Sigmoid colon (tissue), 7 donors: ENCODE data around the gene MAST4. TPM values are rescaled to one million over a fixed set of nuclear protein-coding genes. Genes with fewer than 3 reads are reported as not detected.

Experiments used
- DNase-seq: peaks from one replicate; pipeline ENCODE4 v3.0.0-alpha.2; 2019
- H3K27ac ChIP-seq, 4 donors: fragments of 200-600 bp; sonication (generic); one replicate each; pipeline ENCODE4 v1.5.1; 2016 to 2019; ENCODE audit warnings: mild to moderate bottlenecking in 1 of 4
- H3K27me3 ChIP-seq, 3 donors: fragments of 200-600 bp; sonication (generic); one replicate each; pipeline ENCODE4 v1.5.1; 2019; ENCODE audit warnings: mild to moderate bottlenecking in 1 of 3
- H3K36me3 ChIP-seq, 4 donors: fragments of 200-600 bp; sonication (generic); one replicate each; pipeline ENCODE4 v1.5.1; 2016 to 2019
- H3K4me1 ChIP-seq, 4 donors: fragments of 200-600 bp; sonication (generic); one replicate each; pipeline ENCODE4 v1.5.1; 2017 to 2019
- H3K4me3 ChIP-seq, 4 donors: fragments of 200-600 bp; sonication (generic); one replicate each; pipeline ENCODE4 v1.5.1; 2017 to 2019; ENCODE audit warnings: mild to moderate bottlenecking in 2 of 4, moderate library complexity in 1 of 4
- H3K9me3 ChIP-seq, 4 donors: fragments of 200-600 bp in 3 of 4; sonication (generic) in 3 of 4; one replicate each; pipeline versions ENCODE4 v1.5.1 to v1.6.1; 2013 to 2019
- EP300 ChIP-seq, 4 donors: sonication (generic); formaldehyde crosslinking; IDR thresholded peaks; one replicate each; pipeline ENCODE4 v1.6.1; 2017; ENCODE audit warnings: antibody characterized with exemption in 4 of 4
- POLR2A ChIP-seq, 2 donors: fragments of 450-650 bp; IDR thresholded peaks; one replicate each; pipeline ENCODE4 v1.6.1; 2016; ENCODE audit warnings: antibody characterized with exemption in 2 of 2, mild to moderate bottlenecking in 2 of 2, moderate library complexity in 2 of 2
- POLR2AphosphoS5 ChIP-seq, 4 donors: sonication (generic); formaldehyde crosslinking; IDR thresholded peaks; one replicate each; pipeline ENCODE4 v1.6.1; 2017; ENCODE audit warnings: antibody characterized with exemption in 4 of 4
- WGBS, 2 donors: extraction: QIAGEN DNeasy Blood & Tissue Kit; methylation state at CpG; one replicate each; pipeline ENCODE4 v1.1.7; 2013; 5-methylcytosine and 5-hydroxymethylcytosine counted together
- intact Hi-C: fragments of 100-400 bp; cut with DNase I; formaldehyde crosslinking; loops from one replicate; pipeline ENCODE4 v1.15.1; 2023
- polyA plus RNA-seq, 3 donors: library from polyadenylated mRNA; stranded (reverse); fragments of 200-250 nt; gene quantifications; one replicate each; pipeline ENCODE4 v1.2.3, GENCODE V29; 2013
- total RNA-seq, 4 donors: library from RNA; depleted of rRNA; stranded (reverse); fragments of >200 nt; gene quantifications; one replicate each; pipeline ENCODE4 v1.1.0, GENCODE V29; 2016
- TF ChIP-seq, protein P1 (sequence below), 4 experiments: fragments of 450-650 bp in 3 of 4; fragments of 200-600 bp in 1 of 4; IDR thresholded peaks; one replicate each; pipeline ENCODE4 v1.5.1; 2016 to 2019; ENCODE audit warnings: antibody characterized with exemption in 4 of 4, mild to moderate bottlenecking in 3 of 4, moderate library complexity in 2 of 4
- donor health status: healthy with polysubstance abuse.
- donor health status: Bipolar disorder and iron deficiency.
- donor health status: healthy.

Gene MAST4
- total and polyA plus RNA-seq, 7 donors: 1.6 to 30.7 (median 15.7) TPM

DNA sequence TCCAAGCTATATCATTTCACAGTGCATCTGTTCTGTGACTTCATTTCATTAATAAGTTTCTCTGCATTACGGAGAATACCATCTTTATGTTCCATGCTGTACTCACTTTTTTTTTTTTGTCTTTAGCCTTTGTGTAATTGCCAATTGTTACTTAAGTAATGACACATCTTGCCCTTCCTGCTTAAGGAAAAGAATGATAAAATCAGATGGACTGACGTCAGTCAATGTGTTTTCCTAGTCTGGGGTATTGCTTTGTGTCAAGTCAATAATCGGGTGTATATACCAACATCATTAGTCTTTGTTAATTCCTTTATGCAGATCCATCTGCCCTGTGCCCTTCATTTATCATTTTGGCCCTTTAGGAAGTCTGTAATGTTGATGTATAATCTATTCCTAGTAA, 466.9 kb downstream of the MAST4 start:
- Histone ChIP-seq H3K4me1 (peaks cover 0 to 10% (median 0%) of the 10 kb centered on the region in 4 donors), H3K9me3 (no peaks in the 10 kb centered on the region), H3K4me3 (no peak overlapping the region), H3K36me3 (no peaks in the 10 kb centered on the region), H3K27me3 (no peaks in the 10 kb centered on the region), H3K27ac (no peak overlapping the region)
- DNase-seq: no peak
- TF ChIP-seq EP300 (IDR thresholded peaks at IDR 0.05): no peak
- TF ChIP-seq POLR2A (IDR thresholded peaks at IDR 0.05): no peak
- TF ChIP-seq, protein P1, sequence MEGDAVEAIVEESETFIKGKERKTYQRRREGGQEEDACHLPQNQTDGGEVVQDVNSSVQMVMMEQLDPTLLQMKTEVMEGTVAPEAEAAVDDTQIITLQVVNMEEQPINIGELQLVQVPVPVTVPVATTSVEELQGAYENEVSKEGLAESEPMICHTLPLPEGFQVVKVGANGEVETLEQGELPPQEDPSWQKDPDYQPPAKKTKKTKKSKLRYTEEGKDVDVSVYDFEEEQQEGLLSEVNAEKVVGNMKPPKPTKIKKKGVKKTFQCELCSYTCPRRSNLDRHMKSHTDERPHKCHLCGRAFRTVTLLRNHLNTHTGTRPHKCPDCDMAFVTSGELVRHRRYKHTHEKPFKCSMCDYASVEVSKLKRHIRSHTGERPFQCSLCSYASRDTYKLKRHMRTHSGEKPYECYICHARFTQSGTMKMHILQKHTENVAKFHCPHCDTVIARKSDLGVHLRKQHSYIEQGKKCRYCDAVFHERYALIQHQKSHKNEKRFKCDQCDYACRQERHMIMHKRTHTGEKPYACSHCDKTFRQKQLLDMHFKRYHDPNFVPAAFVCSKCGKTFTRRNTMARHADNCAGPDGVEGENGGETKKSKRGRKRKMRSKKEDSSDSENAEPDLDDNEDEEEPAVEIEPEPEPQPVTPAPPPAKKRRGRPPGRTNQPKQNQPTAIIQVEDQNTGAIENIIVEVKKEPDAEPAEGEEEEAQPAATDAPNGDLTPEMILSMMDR (IDR thresholded peaks at IDR 0.05): no peak
- no peak for TF ChIP-seq POLR2AphosphoS5 (IDR thresholded peaks at IDR 0.05)
- intact Hi-C loops: no loop called here
- WGBS, 2 donors: 93% methylated on average over 3 of the region's 3 CpGs

DNA sequence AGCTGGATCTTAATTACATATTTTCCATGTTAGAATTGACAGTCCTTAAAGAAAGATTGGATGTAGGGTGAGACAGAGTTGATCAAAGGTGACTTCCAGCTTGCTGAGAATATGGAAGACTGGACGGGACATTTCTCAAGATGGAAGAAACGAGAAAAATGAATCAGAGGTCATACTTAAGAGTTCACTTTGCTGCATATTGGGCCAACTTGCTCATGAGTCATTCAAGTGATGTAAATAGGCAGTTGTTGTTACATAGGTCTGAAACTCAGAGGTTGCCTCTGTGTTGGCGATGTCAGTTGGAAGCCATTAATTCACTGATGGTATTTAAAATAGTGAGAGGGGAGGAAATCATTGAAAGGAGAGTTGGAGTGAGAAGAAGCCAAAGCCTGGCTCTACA, 467.6 kb downstream of the MAST4 start:
- Histone ChIP-seq H3K36me3 (no peaks in the 10 kb centered on the region), H3K9me3 (no peaks in the 10 kb centered on the region), H3K4me1 (peaks cover 0 to 10% (median 0%) of the 10 kb centered on the region in 4 donors), H3K27me3 (no peaks in the 10 kb centered on the region), H3K4me3 (no peak overlapping the region), H3K27ac (no peak overlapping the region)
- intact Hi-C loops: no loop called here
- TF ChIP-seq EP300 (IDR thresholded peaks at IDR 0.05) (no peak), POLR2AphosphoS5 (IDR thresholded peaks at IDR 0.05) (no peak), POLR2A (IDR thresholded peaks at IDR 0.05) (no peak)
- TF ChIP-seq, protein P1 (IDR thresholded peaks at IDR 0.05): no peak
- WGBS, 2 donors: 93 to 96% methylated on average over 3 of the region's 3 CpGs
- no peak for DNase-seq

DNA sequence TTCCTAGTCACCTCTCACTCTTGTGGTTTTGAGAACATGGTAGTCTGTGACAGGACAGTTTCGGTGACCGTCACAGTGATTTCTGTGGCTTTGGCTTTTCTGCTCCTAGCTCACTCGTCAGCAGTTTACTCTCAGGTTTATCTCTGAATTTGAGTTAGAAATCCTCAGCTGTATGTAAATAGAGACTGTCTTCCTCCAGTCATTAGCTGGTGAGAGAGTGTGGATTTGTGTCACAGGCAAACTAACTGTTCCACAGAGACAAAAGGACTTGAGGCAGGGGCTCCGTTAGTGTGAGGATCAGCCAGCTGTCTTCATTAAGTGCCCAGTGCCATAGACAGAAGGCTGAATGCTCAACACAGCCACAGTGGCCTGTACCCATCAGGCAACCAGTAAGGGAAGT, 469.0 kb downstream of the MAST4 start:
- 69 to 81% methylated on average over 4 of the region's 4 CpGs for WGBS, 2 donors
- peaks cover 0 to 4% (median 0%) of the 10 kb centered on the region in 4 donors for H3K4me1 ChIP-seq
- H3K4me3 ChIP-seq: no peak overlapping the region
- no peaks in the 10 kb centered on the region for H3K27me3 ChIP-seq
- TF ChIP-seq EP300 (IDR thresholded peaks at IDR 0.05) (no peak), POLR2AphosphoS5 (IDR thresholded peaks at IDR 0.05) (no peak), POLR2A (IDR thresholded peaks at IDR 0.05) (no peak)
- TF ChIP-seq, protein P1 (IDR thresholded peaks at IDR 0.05): no peak
- H3K36me3 ChIP-seq: no peaks in the 10 kb centered on the region
- no peak overlapping the region for H3K27ac ChIP-seq
- intact Hi-C loops: no loop called here
- no peaks in the 10 kb centered on the region for H3K9me3 ChIP-seq
- no peak for DNase-seq

DNA sequence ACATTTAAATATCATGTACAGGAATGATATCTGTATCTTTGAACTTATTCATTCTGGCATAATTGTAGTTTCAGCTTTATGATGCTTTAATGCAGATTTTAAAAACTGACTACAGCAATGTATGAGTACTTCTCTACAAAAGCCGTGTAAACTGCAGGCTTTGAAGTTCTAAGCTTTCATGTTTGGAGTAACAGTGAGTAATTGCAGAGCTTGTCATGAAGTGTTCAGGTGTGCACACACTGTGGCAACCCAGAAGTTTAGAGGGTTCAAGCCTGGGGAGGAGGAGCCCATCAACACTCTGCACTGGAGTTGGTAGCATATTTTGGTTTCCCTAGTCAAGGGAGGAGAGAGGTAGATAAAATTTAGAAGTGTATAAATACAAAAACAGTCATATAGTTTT, 469.5 kb downstream of the MAST4 start:
- DNase-seq: no peak
- WGBS, 2 donors: 69 to 71% methylated on average over 1 of the region's 1 CpG
- Histone ChIP-seq H3K9me3 (no peaks in the 10 kb centered on the region), H3K4me3 (no peak overlapping the region), H3K4me1 (peaks cover 0 to 4% (median 0%) of the 10 kb centered on the region in 4 donors), H3K27me3 (no peaks in the 10 kb centered on the region), H3K27ac (no peak overlapping the region), H3K36me3 (no peaks in the 10 kb centered on the region)
- intact Hi-C loops: no loop called here
- TF ChIP-seq, protein P1 (IDR thresholded peaks at IDR 0.05): no peak
- TF ChIP-seq POLR2A (IDR thresholded peaks at IDR 0.05) (no peak), POLR2AphosphoS5 (IDR thresholded peaks at IDR 0.05) (no peak), EP300 (IDR thresholded peaks at IDR 0.05) (no peak)

DNA sequence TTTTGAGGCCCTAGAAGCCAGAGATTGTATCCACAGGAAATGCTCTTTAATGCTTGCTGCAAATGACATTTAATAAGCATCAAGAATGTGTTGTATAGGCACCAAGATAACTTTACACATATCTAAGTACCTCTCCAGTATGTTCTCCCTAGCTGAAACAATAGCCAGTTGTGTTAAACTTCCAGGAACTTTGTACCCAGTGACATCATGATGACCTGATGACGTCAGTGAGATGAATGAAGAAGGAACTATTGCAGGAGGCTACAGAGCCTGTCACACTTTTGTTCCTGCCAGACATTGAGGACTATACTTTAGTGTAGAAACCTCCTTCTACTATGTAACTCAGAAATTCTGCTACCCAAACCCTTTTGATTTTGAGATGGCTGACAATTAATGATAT, 470.6 kb downstream of the MAST4 start:
- 8 to 54% methylated on average over 1 of the region's 1 CpG for WGBS, 2 donors
- H3K36me3 ChIP-seq: no peaks in the 10 kb centered on the region
- H3K27ac ChIP-seq: no peak overlapping the region
- H3K4me1 ChIP-seq: peaks cover 0 to 4% (median 0%) of the 10 kb centered on the region in 4 donors
- no peak for TF ChIP-seq POLR2AphosphoS5 (IDR thresholded peaks at IDR 0.05)
- intact Hi-C loops: no loop called here
- DNase-seq: no peak
- H3K9me3 ChIP-seq: no peaks in the 10 kb centered on the region
- no peaks in the 10 kb centered on the region for H3K27me3 ChIP-seq
- no peak overlapping the region for H3K4me3 ChIP-seq
